Common myeloid progenitor, CD34-positive (primary cell): ENCODE results near the gene ABRAXAS1.
A peak's percentile ranks its signal among the peaks of the same experiment; 100 is the strongest.
"Not testable (repeated sequence)": the region's sequence is repeated elsewhere in the genome, so short reads cannot be mapped to it uniquely, and the experiment has no call there.

Experiments
- CTCF ChIA-PET: fragments of 350-600 bp; sonication (Branson Sonifier 250); formaldehyde crosslinking; loops from one replicate; lab custom pipeline; 2021; ENCODE audit warnings: antibody characterized with exemption; lab: Charles Lee
- POLR2A ChIA-PET: fragments of 350-600 bp; sonication (Branson Sonifier 250); formaldehyde crosslinking; loops from one replicate; lab custom pipeline; 2021; ENCODE audit warnings: antibody characterized with exemption; lab: Charles Lee
- DNase-seq, 3 donors: peaks; one replicate each; pipeline versions ENCODE4 v3.0.0 to v3.0.0-alpha.2; 2013
- H3K27ac ChIP-seq, 2 experiments: 1 replicate in 1 of 2; 2 replicates in 1 of 2; pipeline ENCODE4 v1.7.0; 2013; ENCODE audit warnings: inconsistent platforms in 2 of 2, low read length in 2 of 2, mild to moderate bottlenecking in 2 of 2, low read depth in 1 of 2, moderate library complexity in 1 of 2; ENCODE audit not compliant: severe bottlenecking in 2 of 2, insufficient read depth in 1 of 2, poor library complexity in 1 of 2
- H3K27me3 ChIP-seq, 5 experiments: replicated peaks in 2 of 5; 1 replicate in 3 of 5; 2 replicates in 2 of 5; pipeline versions ENCODE4 v1.6.1 to v1.7.0; 2013; ENCODE audit warnings: low read length in 4 of 5, mild to moderate bottlenecking in 2 of 5, moderate library complexity in 2 of 5, inconsistent platforms in 1 of 5; ENCODE audit not compliant: insufficient read depth in 5 of 5, control insufficient read depth in 4 of 5
- H3K36me3 ChIP-seq, 4 experiments: 1 replicate in 2 of 4; 2 replicates in 2 of 4; pipeline versions ENCODE4 v1.6.1 to v1.7.0; 2013; ENCODE audit warnings: low read length in 3 of 4, control low read depth in 1 of 4, mild to moderate bottlenecking in 1 of 4; ENCODE audit not compliant: control insufficient read depth in 4 of 4, insufficient read depth in 4 of 4
- H3K4me1 ChIP-seq, 4 experiments: 1 replicate in 3 of 4; 2 replicates in 1 of 4; pipeline versions ENCODE4 v1.6.1 to v1.7.1; 2013; ENCODE audit warnings: low read length in 3 of 4, mild to moderate bottlenecking in 3 of 4, control low read depth in 1 of 4, inconsistent platforms in 1 of 4, moderate library complexity in 1 of 4; ENCODE audit not compliant: control insufficient read depth in 4 of 4, insufficient read depth in 4 of 4; ENCODE audit errors: control extremely low read depth in 1 of 4
- H3K4me3 ChIP-seq, 7 experiments: 1 replicate in 4 of 7; 2 replicates in 3 of 7; pipeline versions ENCODE4 v1.5.1 to v1.7.0; 2013; ENCODE audit warnings: mild to moderate bottlenecking in 7 of 7, low read length in 6 of 7, moderate library complexity in 6 of 7, inconsistent platforms in 2 of 7, low read depth in 2 of 7, control low read depth in 1 of 7; ENCODE audit not compliant: insufficient read depth in 4 of 7, control insufficient read depth in 1 of 7; ENCODE audit errors: extremely low read depth in 1 of 7
- H3K9me3 ChIP-seq, 5 experiments: 1 replicate in 4 of 5; 2 replicates in 1 of 5; pipeline versions ENCODE4 v1.6.1 to v1.7.1; 2013; ENCODE audit warnings: low read length in 4 of 5, mild to moderate bottlenecking in 2 of 5, inconsistent platforms in 1 of 5, low read depth in 1 of 5, moderate library complexity in 1 of 5; ENCODE audit not compliant: control insufficient read depth in 4 of 5, insufficient read depth in 2 of 5; ENCODE audit errors: control extremely low read depth in 1 of 5
- WGBS: methylation state at CpG from one replicate; pipeline ENCODE4 v1.1.5; 2013; ENCODE audit not compliant: insufficient coverage; 5-methylcytosine and 5-hydroxymethylcytosine counted together

The ABRAXAS1 gene

GRCh38 chr4:83504996-83505395 lies 20.1 kb upstream of the ABRAXAS1 start:
- Histone ChIP-seq H3K27me3 (no peaks in the 10 kb centered on the region), H3K36me3 (no peaks in the 10 kb centered on the region), H3K4me1 (peaks cover 0 to 8% (median 2%) of the 10 kb centered on the region in 4 experiments), H3K27ac (no peak overlapping the region), H3K9me3 (no peaks in the 10 kb centered on the region), H3K4me3 (no peak overlapping the region)
- ChIA-PET CTCF (interaction anchor here (1.1 to 9.2 kb wide), 4 partner anchors 13 to 139 kb away, joined by 3 to 103 read pairs (median 3); no protein-coding TSS in a partner anchor), POLR2A (interaction anchor here (0.6 kb wide), 1 partner anchor 140 kb away, joined by 4 read pairs; no protein-coding TSS in a partner anchor)
- peak in 1 of 3 donors; percentile 11 for DNase-seq
- WGBS = 97% methylated on average over 6 of the region's 10 CpGs

GRCh38 chr4:83504503-83504902 lies 19.6 kb upstream of the ABRAXAS1 start:
- 67% methylated on average over 4 of the region's 4 CpGs for WGBS
- ChIA-PET POLR2A (interaction anchor here (0.6 kb wide), 1 partner anchor 140 kb away, joined by 4 read pairs; no protein-coding TSS in a partner anchor), CTCF (interaction anchor here (1.1 to 9.2 kb wide), 3 partner anchors 38 to 139 kb away, joined by 3 to 103 read pairs (median 3); no protein-coding TSS in a partner anchor)
- no peak for DNase-seq
- no peak overlapping the region for H3K4me3 ChIP-seq
- no peaks in the 10 kb centered on the region for H3K36me3 ChIP-seq
- no peaks in the 10 kb centered on the region for H3K27me3 ChIP-seq
- H3K9me3 ChIP-seq = no peaks in the 10 kb centered on the region
- peaks cover 0 to 8% (median 2%) of the 10 kb centered on the region in 4 experiments for H3K4me1 ChIP-seq
- H3K27ac ChIP-seq = no peak overlapping the region

- ChIA-PET CTCF (interaction anchor here (1.2 to 9.2 kb wide), 2 partner anchors 50 to 140 kb away, joined by 3 to 103 read pairs; no protein-coding TSS in a partner anchor), POLR2A (no interaction called here)
- Histone ChIP-seq H3K27ac (no peak overlapping the region), H3K4me1 (peaks cover 0 to 8% (median 2%) of the 10 kb centered on the region in 4 experiments), H3K9me3 (no peaks in the 10 kb centered on the region), H3K36me3 (no peaks in the 10 kb centered on the region), H3K27me3 (no peaks in the 10 kb centered on the region), H3K4me3 (no peak overlapping the region)
- DNase-seq = peak in 1 of 3 donors; percentile 11
Observed at GRCh38 chr4:83503974-83504373, 19.1 kb upstream of the ABRAXAS1 start.

- 92% methylated on average over 1 of the region's 3 CpGs for WGBS
- H3K4me1 ChIP-seq, H3K9me3 ChIP-seq, DNase-seq, H3K27me3 ChIP-seq, H3K27ac ChIP-seq, POLR2A ChIA-PET, H3K36me3 ChIP-seq, H3K4me3 ChIP-seq: not testable (repeated sequence)
- CTCF ChIA-PET = interaction anchor here (1.0 kb wide), 1 partner anchor 132 kb away, joined by 3 read pairs; no protein-coding TSS in a partner anchor
Observed at GRCh38 chr4:83501671-83502070, 16.8 kb upstream of the ABRAXAS1 start.

- Histone ChIP-seq H3K27me3 (no peaks in the 10 kb centered on the region), H3K27ac (no peak overlapping the region), H3K9me3 (no peaks in the 10 kb centered on the region), H3K36me3 (no peaks in the 10 kb centered on the region), H3K4me3 (no peak overlapping the region), H3K4me1 (no peaks in the 10 kb centered on the region)
- CTCF ChIA-PET = interaction anchor here (0.9 to 5.6 kb wide), 6 partner anchors 8 to 146 kb away, joined by 3 to 31 read pairs (median 4); partner anchors contain the start of gene ABRAXAS1
- 80% methylated on average over 1 of the region's 1 CpG for WGBS
- DNase-seq = no peak
- POLR2A ChIA-PET = no interaction called here
Observed at GRCh38 chr4:83498187-83498586, 13.3 kb upstream of the ABRAXAS1 start.

- peak overlapping the region in 1 of 2 experiments; percentile 68 for H3K27ac ChIP-seq
- POLR2A ChIA-PET, H3K4me1 ChIP-seq, H3K36me3 ChIP-seq, H3K4me3 ChIP-seq, H3K27me3 ChIP-seq, H3K9me3 ChIP-seq: not testable (repeated sequence)
- WGBS = 76% methylated on average over 5 of the region's 8 CpGs
- CTCF ChIA-PET = interaction anchor here (1.1 to 5.6 kb wide), 2 partner anchors 13 to 146 kb away, joined by 3 to 31 read pairs; no protein-coding TSS in a partner anchor
- peak in 1 of 3 donors; percentile 23 for DNase-seq
Observed at GRCh38 chr4:83496085-83496917, 11.4 kb upstream of the ABRAXAS1 start.
